ENCODE measurements around the gene AATK.

- TF ChIP-seq SUZ12 (IDR thresholded peaks at IDR 0.05; ENCODE audit: extremely low read depth, insufficient read depth, insufficient read length): no peak
- no peak for TF ChIP-seq YY1 (IDR thresholded peaks at IDR 0.05; ENCODE audit: insufficient read depth, insufficient read length)
- no peak for TF ChIP-seq ZNF274 (IDR thresholded peaks at IDR 0.05; ENCODE audit: low read depth, low read length)
Measured at GRCh38 chr17:81195941-81196495, 30.0 kb upstream of the AATK start.

Data from NT2/D1 (cell line).